Measurements from ENCODE around the gene PLAGL2. TPM values are rescaled to one million over a fixed set of nuclear protein-coding genes. Genes with fewer than 3 reads are reported as not detected.

The PLAGL2 gene
- total RNA-seq, 1 experiment from 2014 or later = 30.5 TPM

- intact Hi-C loops (cut with micrococcal nuclease; ENCODE audit: unreplicated experiment) = no loop called here
- Mint-ChIP-seq H3K4me3 (ENCODE audit: low read depth, unreplicated experiment) (no peak overlapping the region), H3K27ac (ENCODE audit: unreplicated experiment) (peak overlapping the region; percentile 26), H3K36me3 (ENCODE audit: insufficient read depth, unreplicated experiment) (peaks cover 63% of the 10 kb centered on the region), H3K9me3 (ENCODE audit: low read depth, unreplicated experiment) (no peaks in the 10 kb centered on the region), H3K4me1 (ENCODE audit: low read depth, unreplicated experiment) (peaks cover 42% of the 10 kb centered on the region), H3K27me3 (ENCODE audit: unreplicated experiment) (no peaks in the 10 kb centered on the region)
- DNase-seq = no peak
- CTCF ChIA-PET = interaction anchor here (0.6 kb wide), 2 partner anchors 530 to 615 kb away, joined by 3 to 4 read pairs; partner anchors contain the start of gene MAPRE1
- no peak for TF ChIP-seq CTCF (IDR thresholded peaks at IDR 0.05; ENCODE audit: unreplicated experiment)
- BruUV-seq (replicated peaks) = no TSS peak
These were observed 3.1 kb downstream of the PLAGL2 start for GRCh38 chr20:32204205-32205109.

- H3K36me3 Mint-ChIP-seq (ENCODE audit: insufficient read depth, unreplicated experiment) = peaks cover 55% of the 10 kb centered on the region
These were observed 4.0 kb downstream of the PLAGL2 start for GRCh38 chr20:32203356-32204204.

GRCh38 chr20:32201977-32202363 lies 5.6 kb downstream of the PLAGL2 start:
- no peak overlapping the region for H3K4me3 Mint-ChIP-seq (ENCODE audit: low read depth, unreplicated experiment)
- intact Hi-C loops (cut with micrococcal nuclease; ENCODE audit: unreplicated experiment) = no loop called here
- no peak for DNase-seq
- no peak overlapping the region for H3K27ac Mint-ChIP-seq (ENCODE audit: unreplicated experiment)
- CTCF ChIA-PET = interaction anchor here (0.6 kb wide), 1 partner anchor 41 kb away, joined by 4 read pairs; no protein-coding TSS in a partner anchor
- no peaks in the 10 kb centered on the region for H3K27me3 Mint-ChIP-seq (ENCODE audit: unreplicated experiment)
- no TSS peak for BruUV-seq (replicated peaks)
- H3K36me3 Mint-ChIP-seq (ENCODE audit: insufficient read depth, unreplicated experiment) = peaks cover 49% of the 10 kb centered on the region
- peaks cover 30% of the 10 kb centered on the region for H3K4me1 Mint-ChIP-seq (ENCODE audit: low read depth, unreplicated experiment)
- no peak for TF ChIP-seq CTCF (IDR thresholded peaks at IDR 0.05; ENCODE audit: unreplicated experiment)
- no peaks in the 10 kb centered on the region for H3K9me3 Mint-ChIP-seq (ENCODE audit: low read depth, unreplicated experiment)

More at GRCh38 chr20:32203356-32204204, 4.0 kb downstream of the PLAGL2 start:
- Mint-ChIP-seq H3K4me3 (ENCODE audit: low read depth, unreplicated experiment) (no peak overlapping the region), H3K27ac (ENCODE audit: unreplicated experiment) (no peak overlapping the region), H3K27me3 (ENCODE audit: unreplicated experiment) (no peaks in the 10 kb centered on the region), H3K4me1 (ENCODE audit: low read depth, unreplicated experiment) (peaks cover 33% of the 10 kb centered on the region), H3K9me3 (ENCODE audit: low read depth, unreplicated experiment) (no peaks in the 10 kb centered on the region)
- CTCF ChIA-PET = no interaction called here
- no peak for DNase-seq
- intact Hi-C loops (cut with micrococcal nuclease; ENCODE audit: unreplicated experiment) = no loop called here
- BruUV-seq (replicated peaks) = no TSS peak
- no peak for TF ChIP-seq CTCF (IDR thresholded peaks at IDR 0.05; ENCODE audit: unreplicated experiment)

GRCh38 chr20:32201296-32201976 lies 6.1 kb downstream of the PLAGL2 start:
- Mint-ChIP-seq H3K4me1 (ENCODE audit: low read depth, unreplicated experiment) (peaks cover 26% of the 10 kb centered on the region), H3K4me3 (ENCODE audit: low read depth, unreplicated experiment) (no peak overlapping the region), H3K36me3 (ENCODE audit: insufficient read depth, unreplicated experiment) (peaks cover 49% of the 10 kb centered on the region), H3K9me3 (ENCODE audit: low read depth, unreplicated experiment) (no peaks in the 10 kb centered on the region), H3K27me3 (ENCODE audit: unreplicated experiment) (no peaks in the 10 kb centered on the region), H3K27ac (ENCODE audit: unreplicated experiment) (no peak overlapping the region)
- CTCF ChIA-PET = interaction anchor here (0.6 kb wide), 1 partner anchor 41 kb away, joined by 4 read pairs; no protein-coding TSS in a partner anchor
- DNase-seq = no peak
- BruUV-seq (replicated peaks) = no TSS peak
- no peak for TF ChIP-seq CTCF (IDR thresholded peaks at IDR 0.05; ENCODE audit: unreplicated experiment)
- intact Hi-C loops (cut with micrococcal nuclease; ENCODE audit: unreplicated experiment) = no loop called here
